ENCODE measurements around the gene KCTD1. TPM values are rescaled to one million over a fixed set of nuclear protein-coding genes. Genes with fewer than 3 reads are reported as not detected.

The KCTD1 gene
- polyA plus RNA-seq, 1 of the 3 experiments (the other 2 are of a cell fraction) = 12.8 TPM

- TF ChIP-seq, protein P1, sequence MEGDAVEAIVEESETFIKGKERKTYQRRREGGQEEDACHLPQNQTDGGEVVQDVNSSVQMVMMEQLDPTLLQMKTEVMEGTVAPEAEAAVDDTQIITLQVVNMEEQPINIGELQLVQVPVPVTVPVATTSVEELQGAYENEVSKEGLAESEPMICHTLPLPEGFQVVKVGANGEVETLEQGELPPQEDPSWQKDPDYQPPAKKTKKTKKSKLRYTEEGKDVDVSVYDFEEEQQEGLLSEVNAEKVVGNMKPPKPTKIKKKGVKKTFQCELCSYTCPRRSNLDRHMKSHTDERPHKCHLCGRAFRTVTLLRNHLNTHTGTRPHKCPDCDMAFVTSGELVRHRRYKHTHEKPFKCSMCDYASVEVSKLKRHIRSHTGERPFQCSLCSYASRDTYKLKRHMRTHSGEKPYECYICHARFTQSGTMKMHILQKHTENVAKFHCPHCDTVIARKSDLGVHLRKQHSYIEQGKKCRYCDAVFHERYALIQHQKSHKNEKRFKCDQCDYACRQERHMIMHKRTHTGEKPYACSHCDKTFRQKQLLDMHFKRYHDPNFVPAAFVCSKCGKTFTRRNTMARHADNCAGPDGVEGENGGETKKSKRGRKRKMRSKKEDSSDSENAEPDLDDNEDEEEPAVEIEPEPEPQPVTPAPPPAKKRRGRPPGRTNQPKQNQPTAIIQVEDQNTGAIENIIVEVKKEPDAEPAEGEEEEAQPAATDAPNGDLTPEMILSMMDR (IDR thresholded peaks at IDR 0.05) = no peak
- no peak for TF ChIP-seq IRF3 (IDR thresholded peaks at IDR 0.05; ENCODE audit: low read depth, low read length)
Observed at GRCh38 chr18:26466026-26466425, 82.3 kb downstream of the KCTD1 start (continued).

DNA sequence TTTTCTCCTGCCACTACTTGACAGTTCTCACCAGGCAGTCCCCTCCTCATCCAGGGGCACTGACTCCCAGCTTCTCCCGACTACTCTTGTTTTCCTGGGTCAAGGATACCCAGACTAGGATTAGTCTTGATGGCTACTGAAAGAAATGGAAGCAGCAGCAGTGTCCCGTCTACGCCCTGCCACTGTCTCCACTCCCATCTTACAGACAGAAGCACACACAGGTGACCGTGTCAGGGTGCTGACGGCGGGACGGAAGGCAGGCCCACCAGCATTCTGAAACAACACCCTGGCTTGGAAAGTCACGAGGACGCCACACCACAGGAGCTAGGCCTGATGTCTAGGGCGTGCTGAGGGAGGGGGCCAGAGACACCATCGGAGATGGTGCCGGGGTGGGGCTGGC is 82.9 kb downstream of the KCTD1 start:
- H3K4me3 ChIP-seq (ENCODE audit: low read depth in 2 of 2, low read length in 1 of 2) = no peak overlapping the region
- POLR2A ChIA-PET = no interaction called here
- no peaks in the 10 kb centered on the region for H3K27me3 ChIP-seq (ENCODE audit: insufficient read depth)
- H3F3A ChIP-seq (replicated peaks; ENCODE audit: insufficient read depth) = no peaks in the 10 kb centered on the region
- H3K9me2 ChIP-seq = no peaks in the 10 kb centered on the region
- no peaks in the 10 kb centered on the region for H3K9me3 ChIP-seq
- CTCF ChIA-PET = interaction anchor here (0.9 kb wide), 1 partner anchor 8 kb away, joined by 3 read pairs; no protein-coding TSS in a partner anchor
- no peaks in the 10 kb centered on the region for H3K79me2 ChIP-seq (ENCODE audit: insufficient read depth)
- WGBS (ENCODE audit: low lambda C conversion rate) = 96% methylated on average over 10 of the region's 12 CpGs
- peaks cover 7 to 8% of the 10 kb centered on the region in 2 experiments; a peak in 1 of 4 replicates for H3K4me1 ChIP-seq (ENCODE audit: control insufficient read depth in 1 of 2, insufficient read depth in 2 of 2, low read depth in 1 of 2, low read length in 1 of 2)
- H3K9ac ChIP-seq = no peak overlapping the region
- H3K36me3 ChIP-seq (replicated peaks in 1 of 2; ENCODE audit: control insufficient read depth in 1 of 2, insufficient read depth in 2 of 2, low read length in 1 of 2) = no peaks in the 10 kb centered on the region
- DNase-seq = no peak
- H3K4me2 ChIP-seq = no peak overlapping the region
- TF ChIP-seq CHD2 (IDR thresholded peaks at IDR 0.05; ENCODE audit: low read length, partially characterized antibody) (no peak), SMC3 (IDR thresholded peaks at IDR 0.05; ENCODE audit: low read depth, low read length) (no peak)
- no peak overlapping the region for H3K27ac ChIP-seq (ENCODE audit: low read depth in 2 of 2, low read length in 1 of 2)
- no peaks in the 10 kb centered on the region for H4K20me1 ChIP-seq (ENCODE audit: insufficient read depth)
- no peak overlapping the region for H2AFZ ChIP-seq (ENCODE audit: low read depth)

DNA sequence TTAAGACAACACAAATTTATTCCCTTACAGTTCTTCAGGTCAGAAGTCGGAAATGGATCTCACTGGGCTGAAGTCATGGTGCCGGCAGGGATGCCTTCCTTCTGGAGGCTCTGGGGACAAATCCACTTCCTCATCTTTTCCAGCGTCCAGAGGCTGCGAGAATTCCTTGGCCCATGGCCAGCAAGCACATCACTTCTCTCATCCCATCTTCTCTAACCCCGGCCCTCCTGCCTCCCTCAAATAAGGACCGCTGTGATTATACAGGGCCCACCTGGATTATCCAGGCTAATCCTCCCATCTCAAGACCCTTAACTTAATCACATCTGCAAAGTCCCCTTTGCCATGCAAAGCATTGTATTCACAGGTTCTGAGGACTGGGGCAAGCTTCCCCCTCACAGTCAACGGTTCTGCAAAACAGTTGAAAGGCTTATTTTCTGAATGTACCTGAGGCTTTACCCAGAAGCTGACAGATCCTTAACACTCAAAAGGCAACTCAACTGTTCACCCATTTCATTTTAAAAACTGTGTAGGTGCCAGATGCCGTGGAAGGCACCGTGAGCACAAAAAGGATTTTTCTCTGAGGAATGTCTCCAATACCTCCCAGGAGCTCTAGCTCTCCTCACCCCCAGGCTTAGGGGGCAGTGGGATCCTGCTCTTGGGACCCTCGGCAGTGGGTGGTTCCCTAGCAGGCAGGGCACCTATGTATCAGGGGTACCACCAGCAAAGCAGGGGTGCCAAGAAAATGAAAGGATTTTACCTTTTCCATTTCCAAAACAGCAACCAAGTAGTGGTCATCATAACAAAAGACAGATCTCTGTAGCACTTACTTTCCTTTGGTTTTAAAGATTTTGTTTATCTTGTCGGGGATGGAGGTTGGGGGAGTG is 84.0 kb downstream of the KCTD1 start:
- no peak overlapping the region for H3K4me2 ChIP-seq
- H3K9me3 ChIP-seq = no peaks in the 10 kb centered on the region
- CTCF ChIA-PET = interaction anchor here (0.5 to 1.0 kb wide), 4 partner anchors 10 to 84 kb away, joined by 3 read pairs; partner anchors contain the start of gene KCTD1
- no peaks in the 10 kb centered on the region for H3K79me2 ChIP-seq (ENCODE audit: insufficient read depth)
- no peaks in the 10 kb centered on the region for H3K27me3 ChIP-seq (ENCODE audit: insufficient read depth)
- no peak overlapping the region for H2AFZ ChIP-seq (ENCODE audit: low read depth)
- H3K36me3 ChIP-seq (replicated peaks in 1 of 2; ENCODE audit: control insufficient read depth in 1 of 2, insufficient read depth in 2 of 2, low read length in 1 of 2) = no peaks in the 10 kb centered on the region
- TF ChIP-seq USF2 (IDR thresholded peaks at IDR 0.05; ENCODE audit: borderline replicate concordance, low read depth, low read length) (no peak), ELF1 (IDR thresholded peaks at IDR 0.05) (no peak), EZH2phosphoT487 (IDR thresholded peaks at IDR 0.05; ENCODE audit: borderline replicate concordance, low read depth) (no peak), YY1 (IDR thresholded peaks at IDR 0.05; ENCODE audit: low read depth) (no peak), REST (IDR thresholded peaks at IDR 0.05; ENCODE audit: low read depth, low read length) (no peak), NFIC (IDR thresholded peaks at IDR 0.05; ENCODE audit: borderline replicate concordance) (no peak), GABPA (IDR thresholded peaks at IDR 0.05; ENCODE audit: low read depth) (no peak), RXRA (IDR thresholded peaks at IDR 0.05; ENCODE audit: borderline replicate concordance, low read depth) (no peak), RFX5 (IDR thresholded peaks at IDR 0.05; ENCODE audit: low read length) (no peak)
- TF ChIP-seq, protein P2, sequence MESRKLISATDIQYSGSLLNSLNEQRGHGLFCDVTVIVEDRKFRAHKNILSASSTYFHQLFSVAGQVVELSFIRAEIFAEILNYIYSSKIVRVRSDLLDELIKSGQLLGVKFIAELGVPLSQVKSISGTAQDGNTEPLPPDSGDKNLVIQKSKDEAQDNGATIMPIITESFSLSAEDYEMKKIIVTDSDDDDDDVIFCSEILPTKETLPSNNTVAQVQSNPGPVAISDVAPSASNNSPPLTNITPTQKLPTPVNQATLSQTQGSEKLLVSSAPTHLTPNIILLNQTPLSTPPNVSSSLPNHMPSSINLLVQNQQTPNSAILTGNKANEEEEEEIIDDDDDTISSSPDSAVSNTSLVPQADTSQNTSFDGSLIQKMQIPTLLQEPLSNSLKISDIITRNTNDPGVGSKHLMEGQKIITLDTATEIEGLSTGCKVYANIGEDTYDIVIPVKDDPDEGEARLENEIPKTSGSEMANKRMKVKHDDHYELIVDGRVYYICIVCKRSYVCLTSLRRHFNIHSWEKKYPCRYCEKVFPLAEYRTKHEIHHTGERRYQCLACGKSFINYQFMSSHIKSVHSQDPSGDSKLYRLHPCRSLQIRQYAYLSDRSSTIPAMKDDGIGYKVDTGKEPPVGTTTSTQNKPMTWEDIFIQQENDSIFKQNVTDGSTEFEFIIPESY (IDR thresholded peaks at IDR 0.05; ENCODE audit: borderline replicate concordance, low read depth) = no peak
- POLR2A ChIA-PET = no interaction called here
- H3K9me2 ChIP-seq = no peaks in the 10 kb centered on the region
- H4K20me1 ChIP-seq (ENCODE audit: insufficient read depth) = no peaks in the 10 kb centered on the region
- no peak overlapping the region for H3K9ac ChIP-seq
- no peak overlapping the region for H3K4me3 ChIP-seq (ENCODE audit: low read depth in 2 of 2, low read length in 1 of 2)
- no peak for DNase-seq
- peaks cover 7 to 10% of the 10 kb centered on the region in 2 experiments; a peak in 1 of 4 replicates for H3K4me1 ChIP-seq (ENCODE audit: control insufficient read depth in 1 of 2, insufficient read depth in 2 of 2, low read depth in 1 of 2, low read length in 1 of 2)
- WGBS (ENCODE audit: low lambda C conversion rate) = 90% methylated on average over 11 of the region's 11 CpGs
- no peaks in the 10 kb centered on the region for H3F3A ChIP-seq (replicated peaks; ENCODE audit: insufficient read depth)
- H3K27ac ChIP-seq (ENCODE audit: low read depth in 2 of 2, low read length in 1 of 2) = no peak overlapping the region
